HCT116 (cell line): ENCODE data around the gene PUM1. TPM values are rescaled to one million over a fixed set of nuclear protein-coding genes. Genes with fewer than 3 reads are reported as not detected.

ENCODE experiments used
- ATAC-seq: fragments of 200-7000 bp; cut with Tn5 transposase; 2 replicates; pipeline ENCODE4 v1.9.1; 2020; ENCODE audit warnings: mild to moderate bottlenecking, moderate library complexity
- BruUV-seq: library from RNA; stranded (reverse); fragments of 400-500 nt; replicated peaks from 2 replicates; lab custom pipeline; 2021; lab: Mats Ljungman, UMichigan
- CTCF ChIA-PET: fragments of 300-600 bp; sonication (Branson Sonifier 250); formaldehyde crosslinking; loops from one replicate; lab custom pipeline; 2021; ENCODE audit warnings: antibody characterized with exemption; lab: Charles Lee
- POLR2A ChIA-PET: fragments of 300-600, 350-600 bp; sonication (Branson Sonifier 250); formaldehyde crosslinking; loops from one replicate; lab custom pipeline; 2021; ENCODE audit warnings: antibody characterized with exemption; lab: Charles Lee
- RAD21 ChIA-PET, 2 experiments: fragments of 300-600 bp; sonication (Branson Sonifier 250); formaldehyde crosslinking; loops; one replicate each; lab custom pipeline; 2023; ENCODE audit warnings: low total read pairs in 2 of 2; ENCODE audit not compliant: uncharacterized antibody in 2 of 2, unreplicated experiment in 2 of 2, low non-redundant PET in 1 of 2; lab: Charles Lee
- DNase-seq: peaks from one replicate; pipeline ENCODE4 v3.0.0-alpha.2; 2010; ENCODE audit warnings: low read depth, low spot score
- H2AFZ ChIP-seq: fragments of 200-600 bp; shearing (Covaris generic), sonication (generic); 2 replicates; pipeline ENCODE4 v1.6.1; 2017; ENCODE audit warnings: low read depth, mixed run types, mixed read lengths, antibody characterized with exemption, low read length; ENCODE audit not compliant: poor library complexity, severe bottlenecking
- H3K27ac ChIP-seq: 2 replicates; pipeline ENCODE4 v1.5.1; 2012; ENCODE audit warnings: low read depth, low read length
- H3K27me3 ChIP-seq: fragments of 200-600 bp; sonication (generic); 2 replicates; pipeline ENCODE4 v1.6.1; 2016; ENCODE audit warnings: mixed run types, low read length, mixed read lengths; ENCODE audit not compliant: insufficient read depth
- H3K36me3 ChIP-seq, 2 experiments: fragments of 200-500 bp in 1 of 2; fragments of 200-600 bp in 1 of 2; sonication (Bioruptor generic) in 1 of 2; sonication (generic) in 1 of 2; 2 replicates each; pipeline versions ENCODE4 v1.5.1 to v1.6.1; 2014 to 2016; ENCODE audit warnings: low read length in 2 of 2, inconsistent platforms in 1 of 2, mixed read lengths in 1 of 2, mixed run types in 1 of 2; ENCODE audit not compliant: insufficient read depth in 2 of 2, control insufficient read depth in 1 of 2
- H3K4me1 ChIP-seq, 2 experiments: fragments of 200-600 bp in 1 of 2; sonication (generic) in 1 of 2; 2 replicates each; pipeline versions ENCODE4 v1.5.1 to v1.6.1; 2012 to 2017; ENCODE audit warnings: low read length in 2 of 2, inconsistent platforms in 1 of 2, mild to moderate bottlenecking in 1 of 2, mixed read lengths in 1 of 2, mixed run types in 1 of 2, moderate library complexity in 1 of 2; ENCODE audit not compliant: insufficient read depth in 2 of 2, control insufficient read depth in 1 of 2
- H3K4me2 ChIP-seq: fragments of 200-600 bp; sonication (generic); 2 replicates; pipeline ENCODE4 v1.6.1; 2017; ENCODE audit warnings: mixed run types, low read length, mixed read lengths
- H3K4me3 ChIP-seq, 2 experiments: fragments of 200-600 bp in 1 of 2; sonication (generic) in 1 of 2; replicated peaks in 1 of 2; 2 replicates each; pipeline ENCODE4 v1.5.1; 2011 to 2016; ENCODE audit warnings: low read length in 2 of 2, control low read depth in 1 of 2, low read depth in 1 of 2, mild to moderate bottlenecking in 1 of 2, mixed read lengths in 1 of 2, mixed run types in 1 of 2
- H3K79me2 ChIP-seq: fragments of 200-600 bp; sonication (generic); 2 replicates; pipeline ENCODE4 v1.6.1; 2017; ENCODE audit warnings: mild to moderate bottlenecking, mixed run types, low read length, moderate library complexity, mixed read lengths; ENCODE audit not compliant: insufficient read depth
- H3K9ac ChIP-seq: fragments of 200-600 bp; sonication (generic); 2 replicates; pipeline ENCODE4 v1.6.1; 2016; ENCODE audit warnings: low read length, mixed read lengths
- H3K9me2 ChIP-seq: fragments of 200-600 bp; sonication (generic), shearing (Covaris generic); 2 replicates; pipeline ENCODE4 v1.6.1; 2017; ENCODE audit warnings: mixed run types, mild to moderate bottlenecking, moderate library complexity; ENCODE audit not compliant: insufficient read depth
- H3K9me3 ChIP-seq, 2 experiments: fragments of 200-500 bp in 1 of 2; fragments of 200-600 bp in 1 of 2; sonication (Bioruptor generic) in 1 of 2; sonication (generic) in 1 of 2; 2 replicates each; pipeline ENCODE4 v1.6.1; 2014 to 2017; ENCODE audit warnings: low read length in 2 of 2, mixed read lengths in 2 of 2, inconsistent platforms in 1 of 2, low read depth in 1 of 2, mild to moderate bottlenecking in 1 of 2, mixed run types in 1 of 2, moderate library complexity in 1 of 2; ENCODE audit not compliant: control insufficient read depth in 1 of 2, insufficient read depth in 1 of 2
- H4K20me1 ChIP-seq: fragments of 200-600 bp; sonication (generic), shearing (Covaris generic); 2 replicates; pipeline ENCODE4 v1.6.1; 2017; ENCODE audit warnings: mixed run types, mild to moderate bottlenecking, moderate library complexity; ENCODE audit not compliant: insufficient read depth
- CBX3 ChIP-seq: IDR thresholded peaks from 2 replicates; pipeline ENCODE4 v1.6.1; 2012; ENCODE audit warnings: low read depth
- EZH2 ChIP-seq: fragments of 200-600 bp; sonication (generic); IDR thresholded peaks from 2 replicates; pipeline ENCODE4 v1.6.1; 2017; ENCODE audit warnings: antibody characterized with exemption, mixed run types
- JUND ChIP-seq: IDR thresholded peaks from 2 replicates; pipeline ENCODE4 v1.6.1; 2012
- POLR2A ChIP-seq: IDR thresholded peaks from 2 replicates; pipeline ENCODE4 v1.7.0; 2011; ENCODE audit warnings: borderline replicate concordance; ENCODE audit not compliant: insufficient read depth, insufficient read length; ENCODE audit errors: extremely low read depth
- POLR2AphosphoS5 ChIP-seq: IDR thresholded peaks from 2 replicates; pipeline ENCODE4 v1.6.1; 2011; ENCODE audit warnings: mild to moderate bottlenecking, low read depth, low read length, moderate library complexity
- RAD21 ChIP-seq: IDR thresholded peaks from 2 replicates; pipeline ENCODE4 v1.6.1; 2012; ENCODE audit warnings: low read depth, mild to moderate bottlenecking
- TCF7L2 ChIP-seq: IDR thresholded peaks from 2 replicates; pipeline ENCODE4 v1.7.0; 2011; ENCODE audit warnings: borderline replicate concordance, inconsistent platforms; ENCODE audit not compliant: insufficient read depth, insufficient read length; ENCODE audit errors: extremely low read depth
- YY1 ChIP-seq: IDR thresholded peaks from 2 replicates; pipeline ENCODE4 v1.6.1; 2011; ENCODE audit warnings: low read length, low read depth, moderate library complexity, mild to moderate bottlenecking; ENCODE audit not compliant: insufficient replicate concordance; ENCODE audit errors: extremely low read depth
- intact Hi-C: fragments of 100-400 bp; cut with micrococcal nuclease; formaldehyde crosslinking; loops from 2 replicates; pipeline ENCODE4 v1.10.0; 2022
- total RNA-seq: library from RNA; stranded (reverse); gene quantifications from one replicate; pipeline ENCODE4 v1.2.1, GENCODE V29; 2021; ENCODE audit not compliant: unreplicated experiment
- TF ChIP-seq, protein P1 (sequence below): IDR thresholded peaks from 2 replicates; pipeline ENCODE4 v1.6.1; 2012; ENCODE audit warnings: low read depth

PUM1 gene
- total RNA-seq, 1 experiment from 2014 or later = 113 TPM

- intact Hi-C loops = no loop called here
These were observed 7.5 kb upstream of the PUM1 start for GRCh38 chr1:31073044-31073443.

DNA sequence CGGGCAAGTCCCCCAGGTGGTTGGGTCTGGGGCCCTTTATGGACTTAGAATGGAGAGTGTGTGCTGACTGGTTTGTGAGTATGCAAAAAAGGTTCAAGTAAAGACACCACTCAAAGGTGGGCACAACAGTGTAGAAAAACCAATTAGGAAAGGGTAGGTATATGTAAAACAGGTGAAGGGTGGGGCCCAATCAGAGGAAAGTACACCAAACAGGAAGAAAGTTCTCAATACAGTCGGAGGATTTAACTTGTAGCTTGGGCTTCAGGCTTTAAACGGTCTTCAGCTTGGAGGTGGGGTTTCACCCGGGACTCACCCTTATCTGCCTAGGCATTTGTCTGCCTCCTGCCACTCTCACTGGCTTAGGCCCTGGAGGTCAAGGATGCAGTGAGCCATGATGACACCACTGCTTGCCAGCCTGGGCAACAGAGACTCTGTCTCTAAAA is 6.8 kb upstream of the PUM1 start:
- H3K27ac ChIP-seq = no peak overlapping the region
- TF ChIP-seq, protein P1, sequence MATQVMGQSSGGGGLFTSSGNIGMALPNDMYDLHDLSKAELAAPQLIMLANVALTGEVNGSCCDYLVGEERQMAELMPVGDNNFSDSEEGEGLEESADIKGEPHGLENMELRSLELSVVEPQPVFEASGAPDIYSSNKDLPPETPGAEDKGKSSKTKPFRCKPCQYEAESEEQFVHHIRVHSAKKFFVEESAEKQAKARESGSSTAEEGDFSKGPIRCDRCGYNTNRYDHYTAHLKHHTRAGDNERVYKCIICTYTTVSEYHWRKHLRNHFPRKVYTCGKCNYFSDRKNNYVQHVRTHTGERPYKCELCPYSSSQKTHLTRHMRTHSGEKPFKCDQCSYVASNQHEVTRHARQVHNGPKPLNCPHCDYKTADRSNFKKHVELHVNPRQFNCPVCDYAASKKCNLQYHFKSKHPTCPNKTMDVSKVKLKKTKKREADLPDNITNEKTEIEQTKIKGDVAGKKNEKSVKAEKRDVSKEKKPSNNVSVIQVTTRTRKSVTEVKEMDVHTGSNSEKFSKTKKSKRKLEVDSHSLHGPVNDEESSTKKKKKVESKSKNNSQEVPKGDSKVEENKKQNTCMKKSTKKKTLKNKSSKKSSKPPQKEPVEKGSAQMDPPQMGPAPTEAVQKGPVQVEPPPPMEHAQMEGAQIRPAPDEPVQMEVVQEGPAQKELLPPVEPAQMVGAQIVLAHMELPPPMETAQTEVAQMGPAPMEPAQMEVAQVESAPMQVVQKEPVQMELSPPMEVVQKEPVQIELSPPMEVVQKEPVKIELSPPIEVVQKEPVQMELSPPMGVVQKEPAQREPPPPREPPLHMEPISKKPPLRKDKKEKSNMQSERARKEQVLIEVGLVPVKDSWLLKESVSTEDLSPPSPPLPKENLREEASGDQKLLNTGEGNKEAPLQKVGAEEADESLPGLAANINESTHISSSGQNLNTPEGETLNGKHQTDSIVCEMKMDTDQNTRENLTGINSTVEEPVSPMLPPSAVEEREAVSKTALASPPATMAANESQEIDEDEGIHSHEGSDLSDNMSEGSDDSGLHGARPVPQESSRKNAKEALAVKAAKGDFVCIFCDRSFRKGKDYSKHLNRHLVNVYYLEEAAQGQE = no peak
- TF ChIP-seq RAD21 (no peak), YY1 (no peak), TCF7L2 (no peak), POLR2AphosphoS5 (no peak), EZH2 (no peak)
- intact Hi-C loops = no loop called here
- no peak overlapping the region for H2AFZ ChIP-seq
- H3K79me2 ChIP-seq = no peaks in the 10 kb centered on the region
- peak; percentile 49; the same call in 1 of the 2 replicates for ATAC-seq
- ChIA-PET POLR2A (no interaction called here), RAD21 (no interaction called here), CTCF (interaction anchor here (0.6 kb wide), 1 partner anchor 462 kb away, joined by 3 read pairs; no protein-coding TSS in a partner anchor)
- peaks cover 0 to 11% of the 10 kb centered on the region in 2 experiments; a peak in 2 of 4 replicates for H3K4me1 ChIP-seq
- H3K4me3 ChIP-seq = no peak overlapping the region
- H3K9ac ChIP-seq = no peak overlapping the region
- H3K9me3 ChIP-seq = no peaks in the 10 kb centered on the region
- H3K9me2 ChIP-seq = no peaks in the 10 kb centered on the region
- no TSS peak for BruUV-seq
- H3K4me2 ChIP-seq = no peak overlapping the region
- DNase-seq = no peak
- H4K20me1 ChIP-seq = no peaks in the 10 kb centered on the region
- H3K27me3 ChIP-seq = no peaks in the 10 kb centered on the region
- H3K36me3 ChIP-seq = no peaks in the 10 kb centered on the region

More at GRCh38 chr1:31073044-31073443, 7.5 kb upstream of the PUM1 start:
- ChIA-PET POLR2A (no interaction called here), RAD21 (no interaction called here), CTCF (no interaction called here)
- ATAC-seq (no peak), DNase-seq (no peak)
- H3K36me3 ChIP-seq = no peaks in the 10 kb centered on the region
- peaks cover 0 to 11% of the 10 kb centered on the region in 2 experiments; a peak in 2 of 4 replicates for H3K4me1 ChIP-seq
- H3K9me3 ChIP-seq = no peaks in the 10 kb centered on the region
- no peaks in the 10 kb centered on the region for H3K79me2 ChIP-seq
- no peaks in the 10 kb centered on the region for H3K9me2 ChIP-seq
- no peaks in the 10 kb centered on the region for H4K20me1 ChIP-seq
- no peak overlapping the region for H3K9ac ChIP-seq
- no peak overlapping the region for H3K4me3 ChIP-seq
- no peaks in the 10 kb centered on the region for H3K27me3 ChIP-seq
- no peak for TF ChIP-seq CBX3
- TF ChIP-seq JUND = no peak
- no peak for TF ChIP-seq POLR2A
- H2AFZ ChIP-seq = no peak overlapping the region
- H3K27ac ChIP-seq = no peak overlapping the region
- no TSS peak for BruUV-seq
- no peak overlapping the region for H3K4me2 ChIP-seq
